Esophagus (tissue), 2 donors: Measurements from ENCODE around the gene NEURL4. TPM values are rescaled to one million over a fixed set of nuclear protein-coding genes. Genes with fewer than 3 reads are reported as not detected.
"Not testable (repeated sequence)": the region's sequence is repeated elsewhere in the genome, so short reads cannot be mapped to it uniquely, and the experiment has no call there.

Experiments
- H3K27ac ChIP-seq, 2 donors: one replicate each; pipeline ENCODE4 v1.5.1; 2013; ENCODE audit warnings: low read depth in 2 of 2, mild to moderate bottlenecking in 2 of 2, inconsistent platforms in 1 of 2, low read length in 1 of 2, moderate library complexity in 1 of 2
- H3K27me3 ChIP-seq, 2 donors: one replicate each; pipeline ENCODE4 v1.6.1; 2013; ENCODE audit warnings: low read length in 2 of 2, control low read depth in 1 of 2, mild to moderate bottlenecking in 1 of 2; ENCODE audit not compliant: insufficient read depth in 2 of 2, control insufficient read depth in 1 of 2
- H3K36me3 ChIP-seq, 2 donors: one replicate each; pipeline ENCODE4 v1.6.1; 2013; ENCODE audit warnings: low read length in 1 of 2; ENCODE audit not compliant: control insufficient read depth in 2 of 2, insufficient read depth in 2 of 2
- H3K4me1 ChIP-seq, 2 donors: one replicate each; pipeline ENCODE4 v1.6.1; 2013; ENCODE audit warnings: low read length in 1 of 2; ENCODE audit not compliant: control insufficient read depth in 2 of 2, insufficient read depth in 2 of 2
- H3K4me3 ChIP-seq, 2 donors: one replicate each; pipeline ENCODE4 v1.5.1; 2013; ENCODE audit warnings: low read length in 2 of 2, mild to moderate bottlenecking in 2 of 2, low read depth in 1 of 2, moderate library complexity in 1 of 2
- H3K9me3 ChIP-seq, 2 donors: one replicate each; pipeline ENCODE4 v1.6.1; 2013; ENCODE audit warnings: mild to moderate bottlenecking in 2 of 2, low read depth in 1 of 2, low read length in 1 of 2, moderate library complexity in 1 of 2; ENCODE audit not compliant: control insufficient read depth in 2 of 2, insufficient read depth in 1 of 2
- WGBS, 2 donors: extraction: QIAGEN DNeasy Blood & Tissue Kit; methylation state at CpG; one replicate each; pipeline ENCODE4 v1.1.7; 2013; 5-methylcytosine and 5-hydroxymethylcytosine counted together
- polyA plus RNA-seq, 2 donors: library from polyadenylated mRNA; stranded (reverse); fragments of 200-250 nt; gene quantifications; one replicate each; pipeline ENCODE4 v1.2.3, GENCODE V29; 2013
- donor health status: healthy with polysubstance abuse.
- donor health status: Bipolar disorder and iron deficiency.

The NEURL4 gene
- 10 to 100 TPM; 15.7 to 32.1 TPM for polyA plus RNA-seq

GRCh38 chr17:7328840-7329373 is at the start of gene NEURL4:
Gene NEURL4 (minus strand): TSS chr17:7329335. CDS start chr17:7329312, 23 bp downstream.
- Histone ChIP-seq H3K9me3 (no peaks in the 10 kb centered on the region), H3K27ac (peak within 1 kb of the TSS; percentile 96 to 98), H3K4me1 (peaks cover 3 to 9% of the 10 kb centered on the region in 2 donors), H3K36me3 (peaks cover 4 to 12% of the 10 kb centered on the region in 2 donors), H3K27me3 (no peaks in the 10 kb centered on the region), H3K4me3 (peak within 1 kb of the TSS; percentile 71 to 84)
- 0 to 1% methylated on average over 48 to 50 of the region's 50 CpGs for WGBS, 2 donors

DNA sequence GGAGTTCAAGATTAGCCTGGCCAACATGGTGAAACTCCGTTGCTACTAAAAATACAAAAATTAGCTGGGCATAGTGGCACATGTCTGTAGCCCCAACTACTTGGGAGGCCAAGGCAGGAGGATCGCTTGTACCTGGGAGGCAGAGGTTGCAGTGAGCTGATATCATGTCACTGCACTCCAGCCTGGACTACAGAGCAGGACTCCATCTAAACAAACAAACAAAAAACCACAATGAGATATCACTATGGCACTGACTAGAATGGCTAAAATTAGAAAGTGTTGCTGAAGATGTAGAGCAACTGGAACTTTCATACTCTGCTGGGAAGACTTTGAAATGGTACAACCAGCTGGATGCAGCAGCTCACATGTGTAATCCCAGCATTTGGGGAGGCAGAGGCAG is 45.2 kb upstream of the NEURL4 start:
- 89% methylated on average over 2 of the region's 2 CpGs for WGBS, 2 donors
- Histone ChIP-seq H3K4me1 (no peaks in the 10 kb centered on the region), H3K27me3 (no peaks in the 10 kb centered on the region), H3K4me3 (no peak overlapping the region), H3K36me3 (no peaks in the 10 kb centered on the region), H3K9me3 (no peaks in the 10 kb centered on the region), H3K27ac (no peak overlapping the region)

DNA sequence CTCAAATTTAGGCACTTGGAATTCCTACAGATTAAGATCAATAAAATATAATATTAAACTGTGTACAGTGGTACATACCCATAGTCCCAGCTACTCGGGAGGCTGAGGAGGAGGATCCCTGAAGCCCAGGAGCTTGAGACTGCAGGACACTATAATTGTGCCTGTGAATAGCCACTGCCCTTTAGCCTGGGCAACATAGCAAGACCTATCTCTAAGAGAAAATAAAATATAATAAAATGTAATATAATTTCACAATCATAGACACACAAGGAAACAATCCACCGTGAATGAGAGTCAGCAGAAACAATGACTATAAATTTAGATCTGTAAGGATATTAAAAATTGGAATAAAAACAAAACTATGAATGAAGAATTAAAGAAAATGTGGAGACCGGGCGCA is 41.7 kb upstream of the NEURL4 start:
- Histone ChIP-seq H3K27me3 (no peaks in the 10 kb centered on the region), H3K36me3 (no peaks in the 10 kb centered on the region), H3K4me1 (no peaks in the 10 kb centered on the region), H3K9me3 (no peaks in the 10 kb centered on the region), H3K4me3 (no peak overlapping the region), H3K27ac (no peak overlapping the region)
- WGBS, 2 donors, result 85 to 86% methylated on average over 4 of the region's 4 CpGs

DNA sequence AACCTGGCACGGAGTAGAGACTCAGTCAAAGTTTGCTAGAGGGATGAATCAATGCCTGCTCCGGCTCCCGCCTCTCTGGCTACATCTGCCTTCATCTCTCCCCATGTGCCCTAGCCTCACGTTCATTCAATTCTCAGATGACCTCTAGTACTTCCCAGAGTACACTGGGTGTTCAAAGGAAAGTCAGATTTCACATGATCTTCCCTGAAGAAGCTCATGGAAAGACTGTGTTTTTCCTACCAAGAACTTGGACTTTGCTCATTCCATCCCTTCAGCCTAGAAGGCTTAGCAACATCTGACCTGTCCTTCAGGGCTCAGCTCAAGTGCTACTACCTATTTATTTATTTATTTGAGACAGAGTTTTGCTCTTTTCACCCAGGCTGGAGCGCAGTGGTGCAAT is 40.7 kb upstream of the NEURL4 start:
- H3K9me3 ChIP-seq, result no peaks in the 10 kb centered on the region
- no peaks in the 10 kb centered on the region for H3K27me3 ChIP-seq
- no peaks in the 10 kb centered on the region for H3K36me3 ChIP-seq
- 73 to 78% methylated on average over 5 of the region's 5 CpGs for WGBS, 2 donors
- H3K4me3 ChIP-seq, result no peak overlapping the region
- no peak overlapping the region for H3K27ac ChIP-seq
- no peaks in the 10 kb centered on the region for H3K4me1 ChIP-seq

DNA sequence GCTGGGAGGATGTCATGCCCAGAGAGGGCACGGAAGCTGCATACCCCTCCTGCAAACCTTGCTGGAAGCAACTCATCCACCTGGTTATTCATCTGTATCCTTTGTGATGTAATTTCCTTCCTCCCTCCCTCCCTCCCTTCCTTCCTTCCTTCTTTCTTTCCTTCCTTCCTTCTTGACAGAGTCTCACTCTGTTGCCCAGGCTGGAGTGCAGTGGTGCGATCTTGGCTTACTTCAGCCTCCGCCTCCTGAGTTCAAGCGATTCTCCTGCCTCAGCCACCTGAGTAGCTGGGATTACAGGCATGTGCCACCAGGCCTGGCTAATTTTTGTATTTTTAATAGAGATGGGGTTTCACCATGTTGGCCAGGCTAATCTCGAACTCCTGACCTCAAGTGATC is 39.5 kb upstream of the NEURL4 start:
- not testable (repeated sequence) for H3K4me1 ChIP-seq, H3K36me3 ChIP-seq, H3K27ac ChIP-seq, H3K27me3 ChIP-seq, H3K9me3 ChIP-seq, H3K4me3 ChIP-seq
- 82 to 88% methylated on average over 5 of the region's 5 CpGs for WGBS, 2 donors

GRCh38 chr17:7367918-7368598 is 38.9 kb upstream of the NEURL4 start:
- H3K9me3 ChIP-seq, result no peaks in the 10 kb centered on the region
- 75 to 76% methylated on average over 13 of the region's 13 CpGs for WGBS, 2 donors
- no peak overlapping the region for H3K4me3 ChIP-seq
- no peak overlapping the region for H3K27ac ChIP-seq
- no peaks in the 10 kb centered on the region for H3K4me1 ChIP-seq
- no peaks in the 10 kb centered on the region for H3K27me3 ChIP-seq
- H3K36me3 ChIP-seq, result no peaks in the 10 kb centered on the region

GRCh38 chr17:7367083-7367482 is 37.9 kb upstream of the NEURL4 start:
- 84 to 90% methylated on average over 8 of the region's 8 CpGs for WGBS, 2 donors
- Histone ChIP-seq H3K4me3 (no peak overlapping the region), H3K27me3 (no peaks in the 10 kb centered on the region), H3K9me3 (no peaks in the 10 kb centered on the region), H3K36me3 (no peaks in the 10 kb centered on the region), H3K4me1 (no peaks in the 10 kb centered on the region), H3K27ac (no peak overlapping the region)

GRCh38 chr17:7365963-7366362 is 36.8 kb upstream of the NEURL4 start:
- H3K4me3 ChIP-seq, H3K36me3 ChIP-seq, H3K4me1 ChIP-seq, H3K9me3 ChIP-seq, H3K27ac ChIP-seq, H3K27me3 ChIP-seq: not testable (repeated sequence)
- WGBS, 2 donors, result 92 to 95% methylated on average over 6 of the region's 7 CpGs

- H3K9me3 ChIP-seq, result no peaks in the 10 kb centered on the region
- H3K36me3 ChIP-seq, result no peaks in the 10 kb centered on the region
- no peak overlapping the region for H3K4me3 ChIP-seq
- no peaks in the 10 kb centered on the region for H3K4me1 ChIP-seq
- H3K27me3 ChIP-seq, result no peaks in the 10 kb centered on the region
- no peak overlapping the region for H3K27ac ChIP-seq
- 83 to 84% methylated on average over 6 of the region's 6 CpGs for WGBS, 2 donors
Observed at GRCh38 chr17:7363311-7363710, 34.2 kb upstream of the NEURL4 start.

GRCh38 chr17:7361906-7362305 is 32.8 kb upstream of the NEURL4 start:
- Histone ChIP-seq H3K27me3 (no peaks in the 10 kb centered on the region), H3K9me3 (no peaks in the 10 kb centered on the region), H3K4me3 (no peak overlapping the region), H3K4me1 (no peaks in the 10 kb centered on the region), H3K36me3 (no peaks in the 10 kb centered on the region), H3K27ac (no peak overlapping the region)
- WGBS, 2 donors, result 38 to 60% methylated on average over 3 of the region's 3 CpGs
